Gastroesophageal sphincter (tissue), 4 donors: ENCODE data around the gene NBEA. TPM values are rescaled to one million over a fixed set of nuclear protein-coding genes. Genes with fewer than 3 reads are reported as not detected.

ENCODE experiments used
- ATAC-seq: fragments of 150-250 bp; one replicate; pipeline ENCODE4 v1.9.1; 2016; ENCODE audit warnings: mild to moderate bottlenecking, moderate library complexity
- H3K27ac ChIP-seq, 4 donors: fragments of 200-600 bp; sonication (generic) in 3 of 4; 1 replicate in 3 of 4; 2 replicates in 1 of 4; pipeline ENCODE4 v1.5.1; 2016 to 2019
- H3K27me3 ChIP-seq: fragments of 200-600 bp; sonication (generic); one replicate; pipeline ENCODE4 v1.5.1; 2019
- H3K36me3 ChIP-seq, 2 donors: fragments of 200-600 bp; sonication (generic); one replicate each; pipeline ENCODE4 v1.5.1; 2019; ENCODE audit warnings: control low read depth in 1 of 2
- H3K4me1 ChIP-seq, 3 donors: fragments of 200-600 bp; sonication (generic); 1 replicate in 2 of 3; 2 replicates in 1 of 3; pipeline ENCODE4 v1.5.1; 2016 to 2019; ENCODE audit warnings: control low read depth in 2 of 3
- H3K4me3 ChIP-seq, 2 donors: fragments of 200-600 bp; sonication (generic); one replicate each; pipeline ENCODE4 v1.5.1; 2019; ENCODE audit warnings: mild to moderate bottlenecking in 1 of 2, moderate library complexity in 1 of 2
- H3K9me3 ChIP-seq, 3 donors: fragments of 200-600 bp; sonication (generic); one replicate each; pipeline ENCODE4 v1.5.1; 2017 to 2019; ENCODE audit warnings: control low read depth in 2 of 3
- CTCF ChIP-seq, 4 experiments: fragments of 200-600 bp in 2 of 4; fragments of 450-650 bp in 2 of 4; sonication (generic) in 1 of 4; IDR thresholded peaks; one replicate each; pipeline ENCODE4 v1.5.1; 2017 to 2019; ENCODE audit warnings: antibody characterized with exemption in 4 of 4, mild to moderate bottlenecking in 2 of 4, moderate library complexity in 2 of 4
- EP300 ChIP-seq: sonication (generic); formaldehyde crosslinking; IDR thresholded peaks from one replicate; pipeline ENCODE4 v1.6.1; 2017; ENCODE audit warnings: antibody characterized with exemption, mild to moderate bottlenecking
- POLR2A ChIP-seq, 2 donors: fragments of 450-650 bp; IDR thresholded peaks; one replicate each; pipeline ENCODE4 v1.6.1; 2017; ENCODE audit warnings: antibody characterized with exemption in 2 of 2, mild to moderate bottlenecking in 2 of 2, moderate library complexity in 1 of 2
- POLR2AphosphoS5 ChIP-seq: sonication (generic); formaldehyde crosslinking; IDR thresholded peaks from one replicate; pipeline ENCODE4 v1.6.1; 2017; ENCODE audit warnings: antibody characterized with exemption
- WGBS, 2 donors: methylation state at CpG; one replicate each; pipeline ENCODE4 v1.1.5; 2018; ENCODE audit warnings: low coverage in 1 of 2; 5-methylcytosine and 5-hydroxymethylcytosine counted together
- total RNA-seq, 4 donors: library from RNA; depleted of rRNA; stranded (reverse); fragments of >200 nt; gene quantifications; one replicate each; pipeline ENCODE4 v1.1.0, GENCODE V29; 2016

The NBEA gene
- total RNA-seq, 4 donors from 2014 or later: 24.8 to 52.1 (median 35.4) TPM

DNA sequence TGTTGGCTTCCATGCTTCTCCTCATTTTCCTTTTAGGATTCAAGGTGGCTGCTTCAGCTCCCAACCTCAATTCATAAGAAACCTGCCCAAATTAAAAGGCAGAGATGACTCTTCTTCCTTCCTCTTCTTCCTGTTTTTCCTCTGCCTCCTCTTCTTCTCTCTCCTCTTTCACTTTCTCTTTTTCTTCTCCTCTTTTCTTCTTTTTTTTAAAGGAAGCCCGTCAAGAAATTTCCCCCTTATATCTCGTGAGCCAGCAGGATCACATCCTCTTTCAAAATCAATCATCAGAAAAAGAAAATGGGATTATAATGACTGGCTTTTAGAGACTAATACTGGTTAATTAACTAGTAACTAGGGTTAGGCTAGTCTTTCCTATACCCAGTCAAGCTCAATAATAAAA, 220.3 kb downstream of the NBEA start:
- no peak for ATAC-seq
- no peak overlapping the region for H3K4me3 ChIP-seq
- no peaks in the 10 kb centered on the region for H3K27me3 ChIP-seq
- no peak overlapping the region for H3K27ac ChIP-seq
- H3K36me3 ChIP-seq: peaks cover 0 to 12% of the 10 kb centered on the region in 2 donors
- no peaks in the 10 kb centered on the region for H3K4me1 ChIP-seq
- no peaks in the 10 kb centered on the region for H3K9me3 ChIP-seq
- no peak for TF ChIP-seq POLR2AphosphoS5
- no peak for TF ChIP-seq POLR2A (IDR thresholded peaks at IDR 0.05)
- WGBS, 2 donors: 44 to 90% methylated on average over 2 of the region's 2 CpGs

- Histone ChIP-seq H3K4me1 (no peaks in the 10 kb centered on the region), H3K27me3 (no peaks in the 10 kb centered on the region), H3K36me3 (peaks cover 0 to 9% of the 10 kb centered on the region in 2 donors), H3K27ac (no peak overlapping the region), H3K9me3 (no peaks in the 10 kb centered on the region), H3K4me3 (no peak overlapping the region)
- 89 to 100% methylated on average over 1 of the region's 1 CpG for WGBS, 2 donors
- TF ChIP-seq EP300 (no peak), POLR2AphosphoS5 (no peak), POLR2A (IDR thresholded peaks at IDR 0.05) (no peak), CTCF (IDR thresholded peaks at IDR 0.05) (no peak)
- ATAC-seq: no peak
These were observed 221.6 kb downstream of the NBEA start for GRCh38 chr13:35163674-35164073.

DNA sequence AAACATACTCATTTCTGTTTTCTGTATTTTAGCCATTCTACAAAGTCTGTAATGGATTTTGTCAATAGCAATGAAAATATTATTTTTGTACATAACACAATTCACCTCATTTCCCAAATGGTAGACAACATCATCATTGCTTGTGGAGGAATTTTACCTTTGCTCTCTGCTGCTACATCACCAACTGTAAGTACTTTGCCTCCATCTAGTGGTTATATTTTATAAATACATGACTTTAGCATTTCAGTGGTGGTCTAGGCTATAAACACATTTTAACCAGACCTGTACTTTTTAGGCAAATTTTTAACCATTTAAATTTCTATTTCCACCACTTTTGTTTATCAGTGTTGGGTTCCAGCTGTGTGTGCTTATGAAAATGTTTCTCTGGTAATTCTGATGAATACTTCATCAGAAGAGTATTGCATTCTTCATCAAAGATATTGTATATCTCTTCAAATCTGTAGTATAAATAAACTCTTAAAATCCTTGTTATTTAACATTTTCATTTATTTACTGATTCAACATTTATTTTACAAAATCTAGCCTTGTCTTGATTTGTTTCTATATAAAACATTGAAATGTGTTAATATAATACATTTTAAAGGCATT, 222.4 kb downstream of the NBEA start:
- Histone ChIP-seq H3K4me1 (no peaks in the 10 kb centered on the region), H3K9me3 (no peaks in the 10 kb centered on the region), H3K27me3 (no peaks in the 10 kb centered on the region), H3K4me3 (no peak overlapping the region), H3K27ac (no peak overlapping the region), H3K36me3 (peaks cover 0 to 4% of the 10 kb centered on the region in 2 donors)
- TF ChIP-seq CTCF (IDR thresholded peaks at IDR 0.05) (peak; percentile 66 to 74 (median 70)), POLR2AphosphoS5 (no peak), EP300 (no peak)
- no peak for ATAC-seq

GRCh38 chr13:35165205-35165604, 223.1 kb downstream of the NBEA start:
- Histone ChIP-seq H3K27me3 (no peaks in the 10 kb centered on the region), H3K9me3 (no peaks in the 10 kb centered on the region), H3K4me3 (no peak overlapping the region), H3K4me1 (no peaks in the 10 kb centered on the region), H3K27ac (no peak overlapping the region), H3K36me3 (no peaks in the 10 kb centered on the region)
- no peak for ATAC-seq
- TF ChIP-seq EP300 (no peak), CTCF (IDR thresholded peaks at IDR 0.05) (no peak)

GRCh38 chr13:35179494-35179893, 237.4 kb downstream of the NBEA start:
- no peaks in the 10 kb centered on the region for H3K27me3 ChIP-seq
- no peak overlapping the region for H3K4me3 ChIP-seq
- peaks cover 0 to 20% of the 10 kb centered on the region in 2 donors for H3K36me3 ChIP-seq
- ATAC-seq: no peak
- H3K4me1 ChIP-seq: peaks cover 0 to 4% (median 0%) of the 10 kb centered on the region in 3 donors
- 5 to 47% methylated on average over 2 of the region's 2 CpGs for WGBS, 2 donors
- no peaks in the 10 kb centered on the region for H3K9me3 ChIP-seq
- TF ChIP-seq POLR2A (IDR thresholded peaks at IDR 0.05) (no peak), POLR2AphosphoS5 (no peak), CTCF (IDR thresholded peaks at IDR 0.05) (no peak), EP300 (no peak)
- H3K27ac ChIP-seq: no peak overlapping the region
